NCI-H526 treated with DMSO at 0.1 percent for 48 hours (cell line): ENCODE data around the gene OR5F1.

Experiments
- DNase-seq: peaks from one replicate; lab custom pipeline; 2025; lab: John Stamatoyannopoulos, UW

The OR5F1 gene

DNA sequence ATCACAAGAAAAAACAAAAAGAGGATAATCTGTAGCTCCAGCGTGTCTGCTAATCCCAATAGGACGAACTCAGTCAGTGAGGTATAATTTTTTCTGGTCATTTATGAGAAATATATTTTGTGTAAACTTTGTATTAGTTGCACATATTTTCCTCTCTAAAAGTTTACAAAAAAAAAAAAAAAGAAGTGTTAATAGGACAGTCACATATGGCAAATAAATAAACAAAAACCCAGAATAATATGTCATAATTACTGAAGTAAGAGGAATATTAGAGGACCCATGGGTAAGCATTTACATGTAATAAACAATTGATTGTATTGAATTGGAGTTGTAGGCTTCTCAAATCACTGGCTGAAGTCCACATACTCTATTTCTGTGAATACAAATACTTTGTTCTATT is at the start of gene OR5F1:
TSS of gene OR5F1 (minus strand) at position 101 of the 400 bp plus-strand sequence. CDS start at position 101, 0 bp downstream.
- DNase-seq = no peak

DNA sequence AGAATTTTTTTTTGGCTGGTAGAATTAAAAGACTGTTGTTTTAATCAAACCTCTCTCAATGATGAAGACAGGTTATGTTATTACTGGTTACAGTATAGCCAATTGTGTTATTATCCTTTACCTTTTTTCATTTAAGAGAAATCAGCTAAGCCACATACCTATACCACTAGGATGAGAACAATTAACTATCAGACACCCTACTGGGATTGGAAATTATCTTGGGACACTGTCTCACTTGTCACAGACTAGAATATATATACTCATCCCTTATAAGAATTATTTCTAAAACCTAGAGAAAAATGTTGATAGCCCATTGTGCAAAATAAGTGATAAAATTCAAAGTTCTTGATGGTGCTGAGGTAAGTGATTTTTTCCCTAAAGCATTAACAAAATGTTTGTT is 32.9 kb upstream of the OR5F1 start, which contains the start of gene OR5AS1:
TSS of gene OR5AS1 (plus strand) at position 301 of the 400 bp plus-strand sequence. CDS start 2,765 bp downstream, outside the sequence.
- no peak for DNase-seq

DNA sequence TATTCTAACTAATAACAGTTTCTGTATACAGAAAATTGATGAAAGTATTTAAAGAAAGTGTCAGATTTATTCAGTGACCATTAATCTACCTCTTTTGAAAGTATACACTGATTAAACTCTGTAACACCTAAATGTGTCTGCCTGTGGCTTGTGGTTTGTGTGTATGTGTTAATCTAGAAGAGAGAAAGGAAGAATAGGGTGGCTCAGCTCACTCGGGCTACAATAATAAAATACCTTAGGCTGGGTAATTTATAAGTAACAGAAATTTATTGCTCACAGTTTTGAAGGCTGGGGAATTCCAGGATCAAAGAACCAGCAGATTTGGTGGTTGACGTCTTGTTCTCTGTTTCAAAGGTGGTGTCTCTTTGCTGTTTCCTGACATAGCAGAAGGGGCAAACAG is 19.4 kb upstream of the OR5F1 start:
- no peak for DNase-seq

DNA sequence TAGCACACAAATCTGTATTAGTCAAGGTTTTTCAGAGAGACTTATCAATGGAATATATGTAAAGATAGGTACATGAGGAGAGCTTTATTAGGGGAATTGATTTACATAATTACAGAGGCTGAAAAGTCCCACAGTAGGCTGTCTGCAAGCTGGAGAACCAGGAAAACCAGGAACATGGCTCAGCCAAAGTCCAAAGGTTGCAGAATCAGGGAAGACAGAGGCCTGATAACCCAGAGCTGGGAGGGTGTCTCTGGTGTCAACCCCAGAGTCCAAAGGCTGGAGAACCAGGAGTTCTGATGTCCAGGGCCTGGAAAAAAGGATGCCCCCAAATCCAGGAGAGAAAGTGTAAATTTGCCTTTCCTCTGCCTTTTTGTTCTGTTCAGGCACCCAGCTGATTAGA is 16.3 kb upstream of the OR5F1 start:
- DNase-seq = no peak

DNA sequence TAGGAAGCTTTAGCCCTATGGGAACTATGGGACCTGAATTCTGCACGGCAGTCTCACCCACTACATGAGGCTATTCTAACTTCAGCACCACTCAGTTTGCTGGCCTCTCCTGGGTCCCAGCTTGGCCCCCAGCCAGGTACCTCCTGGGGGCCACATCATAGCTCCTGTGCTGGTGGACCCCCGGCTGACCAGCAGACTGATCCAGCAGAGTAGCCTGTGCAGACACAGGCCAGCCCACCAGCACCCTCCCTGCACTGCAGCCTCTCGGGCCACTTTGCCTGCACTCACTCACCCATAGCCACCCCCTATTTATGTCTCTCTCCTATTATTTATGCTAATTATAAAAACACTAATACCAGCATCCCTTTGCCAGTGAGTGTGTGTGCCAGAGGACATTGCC is 23.5 kb downstream of the OR5F1 start:
- no peak for DNase-seq

DNA sequence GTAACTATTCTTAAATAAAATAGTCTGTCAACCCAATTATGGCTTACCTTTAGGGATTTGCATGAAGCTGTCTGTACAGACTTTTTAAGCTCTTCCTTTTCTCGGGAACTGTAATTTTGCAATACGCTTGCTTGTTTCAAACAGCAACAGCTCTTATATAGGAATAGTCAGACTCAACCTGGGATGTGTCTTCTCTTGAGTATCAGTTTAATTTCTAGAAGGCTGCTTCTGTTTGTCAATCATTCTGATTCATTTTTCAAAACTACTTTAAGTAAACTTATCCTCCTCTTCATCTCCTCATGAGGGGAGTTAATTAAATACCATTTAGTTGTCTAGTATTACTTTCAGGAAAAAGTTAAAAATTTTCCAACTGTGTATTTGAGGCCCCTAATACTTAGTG is 24.6 kb downstream of the OR5F1 start, which contains the start of gene OR10AG1:
TSS of gene OR10AG1 (minus strand) at position 101 of the 400 bp plus-strand sequence. CDS start at position 63, 38 bp downstream.
- no peak for DNase-seq

DNA sequence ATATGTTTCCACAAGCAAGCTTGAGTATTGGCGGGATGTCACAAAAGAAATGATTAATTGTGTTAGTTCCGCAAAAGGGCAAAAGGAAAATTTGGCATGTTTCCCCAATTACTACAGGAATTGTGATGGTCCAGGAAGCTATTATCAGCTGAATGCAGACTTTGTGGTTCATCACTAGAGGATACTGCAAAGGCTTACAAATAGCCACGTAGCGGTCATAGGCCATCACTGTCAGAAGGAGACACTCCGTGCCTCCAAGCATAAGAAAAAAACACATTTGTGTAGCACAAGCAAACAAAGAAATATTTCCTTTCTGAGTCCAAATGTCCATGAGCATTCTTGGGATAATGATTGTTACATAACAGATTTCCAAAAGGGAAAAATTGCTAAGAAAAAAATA is 26.5 kb downstream of the OR5F1 start:
- DNase-seq = no peak

DNA sequence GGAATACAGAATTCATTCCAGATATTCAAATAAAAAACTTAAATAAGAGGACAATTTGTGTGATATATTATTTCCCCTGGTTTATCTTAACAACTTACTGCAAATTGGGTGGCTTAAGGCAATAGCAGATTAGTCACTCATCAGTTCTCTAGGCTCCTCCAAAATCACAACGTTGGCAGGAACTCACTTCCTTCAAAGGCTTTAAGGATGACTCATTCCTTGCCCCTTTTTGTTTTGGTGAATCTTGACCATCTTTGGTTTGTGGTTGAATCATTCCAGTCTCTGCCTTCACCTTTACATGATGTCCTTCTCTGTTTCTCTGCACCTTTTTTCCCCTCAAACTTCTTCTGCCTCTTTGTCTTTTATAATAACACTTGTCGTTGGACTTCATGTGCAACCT is 28.0 kb downstream of the OR5F1 start:
- no peak for DNase-seq

DNA sequence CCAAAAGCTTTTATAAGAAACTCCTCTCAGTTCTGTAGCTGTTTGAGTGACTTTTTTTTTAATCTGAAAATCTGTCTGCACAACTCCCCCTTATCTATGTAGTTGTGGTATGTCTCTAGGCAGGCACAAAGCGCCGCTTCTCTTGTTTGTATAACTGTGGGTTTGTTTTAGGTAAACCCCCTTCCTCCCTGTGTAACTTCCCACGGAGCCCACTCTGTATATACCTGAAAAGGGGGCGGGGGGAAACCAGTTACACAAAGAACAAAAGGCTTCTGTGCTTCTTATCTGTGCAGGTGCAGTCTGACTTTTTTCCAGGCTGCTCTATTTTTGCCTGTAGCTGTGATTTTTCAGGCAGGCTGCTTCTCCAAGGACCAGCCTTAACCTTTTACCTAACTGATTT is 37.9 kb downstream of the OR5F1 start:
- DNase-seq = no peak

DNA sequence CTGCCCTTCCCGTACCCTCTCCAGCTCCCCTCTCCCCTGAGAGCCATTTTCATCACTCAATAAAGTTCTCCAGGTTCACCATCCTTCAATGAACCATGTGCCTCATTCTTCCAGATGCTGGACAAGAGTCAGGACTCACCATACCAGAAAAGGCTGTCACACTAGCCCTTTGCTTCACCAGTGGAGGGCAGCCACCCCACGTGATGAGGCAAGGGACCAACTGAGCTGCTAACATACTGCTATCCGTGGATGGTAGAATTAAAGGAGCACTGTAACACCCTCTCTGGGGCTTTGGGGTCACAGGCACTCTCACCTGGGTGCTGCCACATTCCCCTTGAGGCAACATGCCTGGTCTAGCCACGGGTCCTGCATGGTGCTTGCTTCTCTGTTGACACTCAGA is 45.1 kb downstream of the OR5F1 start:
- no peak for DNase-seq
